ENCODE data around the gene PNPO.
"Not testable (repeated sequence)": the region's sequence is repeated elsewhere in the genome, so short reads cannot be mapped to it uniquely, and the experiment has no call there.

PNPO gene

DNA sequence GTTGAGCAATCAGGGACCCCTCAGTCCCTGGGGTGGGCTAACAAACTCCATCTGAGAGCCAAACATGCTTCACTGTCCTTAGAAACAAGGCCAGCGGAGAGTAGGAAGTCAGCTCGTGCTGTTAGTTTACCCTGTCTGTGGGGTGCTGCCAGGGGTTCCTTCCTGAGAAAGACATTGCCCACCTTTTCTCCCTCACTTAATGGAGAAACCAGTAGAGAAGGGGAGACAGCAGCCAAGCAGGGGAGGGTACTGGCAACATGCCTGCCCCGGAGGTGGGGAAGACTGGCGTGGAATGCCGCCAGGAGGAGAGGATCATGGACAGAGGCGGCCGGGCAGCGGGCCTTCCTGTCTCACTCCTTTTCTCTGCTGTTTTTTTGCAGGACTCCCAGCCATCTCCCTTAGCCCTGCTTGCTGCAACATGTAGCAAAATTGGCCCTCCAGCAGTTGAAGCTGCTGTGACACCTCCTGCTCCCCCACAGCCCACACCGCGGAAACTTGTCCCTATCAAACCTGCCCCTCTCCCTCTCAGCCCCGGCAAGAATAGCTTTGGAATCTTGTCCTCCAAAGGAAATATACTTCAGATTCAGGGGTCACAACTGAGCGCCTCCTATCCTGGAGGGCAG lies 25.5 kb upstream of the PNPO start:
- no peak for DNase-seq (ENCODE audit: low read depth, low spot score)
- no peak overlapping the region for H3K4me3 ChIP-seq (ENCODE audit: low read depth, low read length)
- POLR2A ChIA-PET = no interaction called here
- CTCF ChIA-PET = interaction anchor here (1.0 kb wide), 1 partner anchor 25 kb away, joined by 3 read pairs; no protein-coding TSS in a partner anchor
- TF ChIP-seq, protein P1, sequence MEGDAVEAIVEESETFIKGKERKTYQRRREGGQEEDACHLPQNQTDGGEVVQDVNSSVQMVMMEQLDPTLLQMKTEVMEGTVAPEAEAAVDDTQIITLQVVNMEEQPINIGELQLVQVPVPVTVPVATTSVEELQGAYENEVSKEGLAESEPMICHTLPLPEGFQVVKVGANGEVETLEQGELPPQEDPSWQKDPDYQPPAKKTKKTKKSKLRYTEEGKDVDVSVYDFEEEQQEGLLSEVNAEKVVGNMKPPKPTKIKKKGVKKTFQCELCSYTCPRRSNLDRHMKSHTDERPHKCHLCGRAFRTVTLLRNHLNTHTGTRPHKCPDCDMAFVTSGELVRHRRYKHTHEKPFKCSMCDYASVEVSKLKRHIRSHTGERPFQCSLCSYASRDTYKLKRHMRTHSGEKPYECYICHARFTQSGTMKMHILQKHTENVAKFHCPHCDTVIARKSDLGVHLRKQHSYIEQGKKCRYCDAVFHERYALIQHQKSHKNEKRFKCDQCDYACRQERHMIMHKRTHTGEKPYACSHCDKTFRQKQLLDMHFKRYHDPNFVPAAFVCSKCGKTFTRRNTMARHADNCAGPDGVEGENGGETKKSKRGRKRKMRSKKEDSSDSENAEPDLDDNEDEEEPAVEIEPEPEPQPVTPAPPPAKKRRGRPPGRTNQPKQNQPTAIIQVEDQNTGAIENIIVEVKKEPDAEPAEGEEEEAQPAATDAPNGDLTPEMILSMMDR (IDR thresholded peaks at IDR 0.05; ENCODE audit: insufficient read depth, low read length, missing control alignments) = no peak

DNA sequence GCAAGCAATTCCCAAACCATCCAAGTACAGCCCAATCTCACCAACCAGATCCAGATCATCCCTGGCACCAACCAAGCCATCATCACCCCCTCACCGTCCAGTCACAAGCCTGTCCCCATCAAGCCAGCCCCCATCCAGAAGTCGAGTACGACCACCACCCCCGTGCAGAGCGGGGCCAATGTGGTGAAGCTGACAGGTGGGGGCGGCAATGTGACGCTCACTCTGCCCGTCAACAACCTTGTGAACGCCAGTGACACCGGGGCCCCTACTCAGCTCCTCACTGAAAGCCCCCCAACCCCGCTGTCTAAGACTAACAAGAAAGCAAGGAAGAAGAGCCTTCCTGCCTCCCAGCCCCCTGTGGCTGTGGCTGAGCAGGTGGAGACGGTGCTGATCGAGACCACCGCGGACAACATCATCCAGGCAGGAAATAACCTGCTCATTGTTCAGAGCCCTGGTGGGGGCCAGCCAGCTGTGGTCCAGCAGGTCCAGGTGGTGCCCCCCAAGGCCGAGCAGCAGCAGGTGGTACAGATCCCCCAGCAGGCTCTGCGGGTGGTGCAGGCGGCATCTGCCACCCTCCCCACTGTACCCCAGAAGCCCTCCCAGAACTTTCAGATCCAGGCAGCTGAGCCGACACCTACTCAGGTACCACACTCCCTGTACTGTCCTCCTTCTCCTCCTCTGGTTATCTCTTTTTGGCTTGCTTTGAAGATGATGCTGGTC lies 24.7 kb upstream of the PNPO start:
- no peak for DNase-seq (ENCODE audit: low read depth, low spot score)
- H3K4me3 ChIP-seq (ENCODE audit: low read depth, low read length) = no peak overlapping the region
- ChIA-PET CTCF (interaction anchor here (1.0 kb wide), 1 partner anchor 25 kb away, joined by 3 read pairs; no protein-coding TSS in a partner anchor), POLR2A (no interaction called here)
- TF ChIP-seq, protein P1 (IDR thresholded peaks at IDR 0.05; ENCODE audit: insufficient read depth, low read length, missing control alignments) = no peak

DNA sequence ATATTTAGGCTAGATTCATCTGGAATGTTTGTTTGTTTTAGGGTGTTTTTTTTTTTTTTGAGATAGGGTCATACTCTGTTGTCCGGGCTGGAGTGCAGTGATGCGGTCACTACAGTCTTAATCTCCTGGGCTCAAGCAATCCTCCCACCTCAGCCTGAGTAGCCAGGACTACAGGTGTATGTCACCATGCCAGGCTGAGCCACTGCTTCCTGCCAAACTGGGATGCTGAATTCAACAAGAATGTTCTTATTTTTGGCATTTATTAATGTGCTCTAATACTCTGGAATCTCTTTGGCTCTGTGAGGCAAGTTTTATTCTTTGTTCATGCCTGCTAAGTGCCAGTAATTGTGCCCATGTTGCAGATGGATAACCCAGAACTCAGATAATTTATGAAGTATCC lies 23.8 kb upstream of the PNPO start:
- ChIA-PET POLR2A (no interaction called here), CTCF (no interaction called here)
- TF ChIP-seq, protein P1 (IDR thresholded peaks at IDR 0.05; ENCODE audit: insufficient read depth, low read length, missing control alignments) = no peak
- no peak overlapping the region for H3K4me3 ChIP-seq (ENCODE audit: low read depth, low read length)
- no peak for DNase-seq (ENCODE audit: low read depth, low spot score)

DNA sequence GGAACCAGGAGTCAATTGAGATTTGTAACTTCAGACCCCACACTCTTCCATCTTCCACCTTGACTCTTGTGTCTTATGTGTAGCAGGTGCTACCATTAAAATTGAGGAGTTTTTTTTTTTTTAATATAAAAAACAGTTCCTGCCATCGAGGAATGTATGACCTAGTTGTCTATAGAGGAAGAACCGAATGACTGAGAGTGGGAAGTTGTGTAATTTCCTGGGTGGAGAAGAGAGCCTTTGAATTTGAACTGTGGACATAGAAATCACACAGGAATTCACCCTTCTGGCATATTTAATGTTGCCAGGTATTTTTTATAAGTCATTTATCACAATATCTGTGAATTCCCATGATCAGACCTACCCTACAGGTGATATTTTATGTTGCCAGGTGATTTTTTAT lies 23.4 kb upstream of the PNPO start:
- TF ChIP-seq, protein P1 (IDR thresholded peaks at IDR 0.05; ENCODE audit: insufficient read depth, low read length, missing control alignments) = no peak
- ChIA-PET POLR2A (no interaction called here), CTCF (interaction anchor here (0.9 to 1.3 kb wide), 4 partner anchors 10 to 32 kb away, joined by 3 to 4 read pairs (median 4); no protein-coding TSS in a partner anchor)
- no peak overlapping the region for H3K4me3 ChIP-seq (ENCODE audit: low read depth, low read length)
- no peak for DNase-seq (ENCODE audit: low read depth, low spot score)

DNA sequence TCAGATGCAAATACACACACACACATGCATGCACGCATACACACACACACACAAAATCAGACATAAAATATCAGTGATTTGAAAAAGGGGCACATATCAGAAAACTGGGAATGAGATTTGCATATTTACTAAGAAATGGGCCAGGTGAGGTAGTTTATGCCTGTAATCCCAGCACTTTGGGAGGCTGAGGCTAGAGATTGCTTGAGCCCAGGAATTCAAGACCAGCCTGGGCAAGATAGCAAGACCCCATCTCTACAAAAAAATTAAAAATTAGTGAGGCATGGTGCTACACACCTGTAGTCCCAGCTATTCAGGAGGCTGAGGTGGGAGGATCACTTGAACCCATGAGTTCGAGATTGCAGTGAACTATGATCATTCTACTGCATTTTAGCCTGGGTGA lies 22.4 kb upstream of the PNPO start:
- TF ChIP-seq, protein P1 (IDR thresholded peaks at IDR 0.05; ENCODE audit: insufficient read depth, low read length, missing control alignments) = no peak
- DNase-seq (ENCODE audit: low read depth, low spot score) = no peak
- H3K4me3 ChIP-seq (ENCODE audit: low read depth, low read length) = no peak overlapping the region
- ChIA-PET CTCF (interaction anchor here (0.9 to 1.3 kb wide), 6 partner anchors 11 to 31 kb away, joined by 3 to 4 read pairs (median 4); no protein-coding TSS in a partner anchor), POLR2A (no interaction called here)

DNA sequence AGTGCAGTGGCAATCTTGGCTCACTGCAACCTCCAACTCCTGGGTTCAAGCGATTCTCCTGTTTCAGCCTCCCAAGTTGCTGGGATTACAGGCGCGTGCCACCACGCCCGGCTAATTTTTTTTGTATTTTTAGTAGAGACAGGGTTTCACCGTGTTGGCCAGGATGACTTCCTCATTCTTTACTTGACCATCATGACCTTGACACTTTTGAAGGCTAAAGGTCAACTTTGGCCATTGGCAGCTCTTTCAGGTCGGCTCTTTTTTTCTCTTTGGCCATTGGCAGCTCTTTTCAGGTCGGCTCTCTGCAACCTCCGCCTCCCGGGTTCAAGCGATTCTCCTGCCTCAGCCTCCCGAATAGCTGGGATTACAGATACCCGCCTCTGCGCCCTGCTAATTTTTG lies 21.5 kb upstream of the PNPO start:
- H3K4me3 ChIP-seq (ENCODE audit: low read depth, low read length); POLR2A ChIA-PET; DNase-seq (ENCODE audit: low read depth, low spot score): not testable (repeated sequence)
- CTCF ChIA-PET = interaction anchor here (0.6 to 0.7 kb wide), 2 partner anchors 19 to 99 kb away, joined by 3 read pairs; no protein-coding TSS in a partner anchor

Data from AG04449 (cell line).